Prostate gland (tissue), 2 donors: ENCODE data around the gene PSMD3. TPM values are rescaled to one million over a fixed set of nuclear protein-coding genes. Genes with fewer than 3 reads are reported as not detected.
A peak's percentile ranks its signal among the peaks of the same experiment; 100 is the strongest.

Experiments
- DNase-seq: peaks from one replicate; pipeline ENCODE4 v3.0.0-alpha.2; 2019; ENCODE audit warnings: low spot score
- H3K27ac ChIP-seq, 2 donors: fragments of 200-600 bp; sonication (generic); 2 replicates each; pipeline ENCODE4 v1.5.1; 2017 to 2019
- H3K27me3 ChIP-seq: fragments of 200-600 bp; sonication (generic); replicated peaks from 2 replicates; pipeline ENCODE4 v1.5.1; 2019; ENCODE audit not compliant: insufficient read depth
- H3K36me3 ChIP-seq, 2 donors: fragments of 200-600 bp; sonication (generic); 1 replicate in 1 of 2; 2 replicates in 1 of 2; pipeline versions ENCODE4 v1.5.1 to v1.8.1; 2017 to 2019
- H3K4me1 ChIP-seq: fragments of 200-600 bp; sonication (generic); replicated peaks from 2 replicates; pipeline ENCODE4 v1.5.1; 2019
- H3K4me3 ChIP-seq, 2 donors: fragments of 200-600 bp; sonication (generic); 2 replicates each; pipeline ENCODE4 v1.5.1; 2017 to 2019
- H3K9me3 ChIP-seq: fragments of 200-600 bp; sonication (generic); 2 replicates; pipeline ENCODE4 v1.5.1; 2017
- CTCF ChIP-seq, 4 experiments: fragments of 200-600 bp in 2 of 4; fragments of 450-650 bp in 2 of 4; sonication (generic) in 2 of 4; IDR thresholded peaks; 1 replicate in 3 of 4; 2 replicates in 1 of 4; pipeline ENCODE4 v1.5.1; 2016 to 2019; ENCODE audit warnings: antibody characterized with exemption in 4 of 4, mild to moderate bottlenecking in 2 of 4, moderate library complexity in 2 of 4
- POLR2A ChIP-seq: fragments of 450-650 bp; IDR thresholded peaks from one replicate; pipeline ENCODE4 v1.6.1; 2016; ENCODE audit warnings: antibody characterized with exemption, mild to moderate bottlenecking
- POLR2AphosphoS5 ChIP-seq: sonication (generic); formaldehyde crosslinking; IDR thresholded peaks from one replicate; pipeline ENCODE4 v1.6.1; 2017; ENCODE audit warnings: antibody characterized with exemption
- WGBS: methylation state at CpG from one replicate; pipeline ENCODE4 v1.1.5; 2018; 5-methylcytosine and 5-hydroxymethylcytosine counted together
- intact Hi-C: fragments of 100-400 bp; cut with DNase I; formaldehyde crosslinking; loops from one replicate; pipeline ENCODE4 v1.14.2; 2022
- total RNA-seq, 2 donors: library from RNA; depleted of rRNA; stranded (reverse); fragments of >200 nt; gene quantifications; one replicate each; pipeline ENCODE4 v1.1.0, GENCODE V29; 2016

The PSMD3 gene
- total RNA-seq, 2 donors from 2014 or later, result 96.4 to 116 TPM

- intact Hi-C loops, result no loop called here
These were observed 39.5 kb downstream of the PSMD3 start for GRCh38 chr17:40020146-40020545.

GRCh38 chr17:40021451-40021971 is 40.9 kb downstream of the PSMD3 start:
- no peak for TF ChIP-seq POLR2AphosphoS5
- intact Hi-C loops, result no loop called here
- no peak overlapping the region for H3K27ac ChIP-seq
- H3K36me3 ChIP-seq, result peaks cover 0 to 10% of the 10 kb centered on the region in 2 donors
- no peak for DNase-seq
- no peaks in the 10 kb centered on the region for H3K27me3 ChIP-seq
- 71% methylated on average over 9 of the region's 9 CpGs for WGBS
- no peaks in the 10 kb centered on the region for H3K9me3 ChIP-seq
- peaks cover 15% of the 10 kb centered on the region for H3K4me1 ChIP-seq
- H3K4me3 ChIP-seq, result no peak overlapping the region

More at GRCh38 chr17:40020146-40020545, 39.5 kb downstream of the PSMD3 start:
- no peak for DNase-seq
- no peak for TF ChIP-seq CTCF (IDR thresholded peaks at IDR 0.05)
- no peak for TF ChIP-seq POLR2A
- TF ChIP-seq POLR2AphosphoS5, result no peak
- Histone ChIP-seq H3K36me3 (peaks cover 0 to 10% of the 10 kb centered on the region in 2 donors), H3K9me3 (no peaks in the 10 kb centered on the region), H3K27me3 (no peaks in the 10 kb centered on the region), H3K4me1 (peaks cover 6% of the 10 kb centered on the region), H3K4me3 (no peak overlapping the region), H3K27ac (no peak overlapping the region)
- 91% methylated on average over 13 of the region's 13 CpGs for WGBS

- Histone ChIP-seq H3K27me3 (no peaks in the 10 kb centered on the region), H3K27ac (no peak overlapping the region), H3K36me3 (peaks cover 0 to 10% of the 10 kb centered on the region in 2 donors), H3K4me3 (no peak overlapping the region), H3K9me3 (no peaks in the 10 kb centered on the region), H3K4me1 (peaks cover 20% of the 10 kb centered on the region)
- intact Hi-C loops, result no loop called here
- DNase-seq, result no peak
- TF ChIP-seq POLR2A, result no peak
- no peak for TF ChIP-seq CTCF (IDR thresholded peaks at IDR 0.05)
- no peak for TF ChIP-seq POLR2AphosphoS5
- WGBS, result 92% methylated on average over 9 of the region's 9 CpGs
These were observed 41.9 kb downstream of the PSMD3 start for GRCh38 chr17:40022497-40022896.

- 44% methylated on average over 19 of the region's 19 CpGs for WGBS
- Histone ChIP-seq H3K27ac (peak overlapping the region in 1 of 2 donors; percentile 41), H3K4me3 (no peak overlapping the region), H3K9me3 (no peaks in the 10 kb centered on the region), H3K27me3 (no peaks in the 10 kb centered on the region), H3K4me1 (peaks cover 20% of the 10 kb centered on the region), H3K36me3 (peaks cover 0 to 10% of the 10 kb centered on the region in 2 donors)
- DNase-seq, result peak; percentile 33
- intact Hi-C loops, result no loop called here
- peak; percentile 4 for TF ChIP-seq POLR2AphosphoS5
- peak; percentile 49 for TF ChIP-seq POLR2A
- TF ChIP-seq CTCF (IDR thresholded peaks at IDR 0.05), result peak in 1 of 4 experiments; percentile 4
These were observed 42.4 kb downstream of the PSMD3 start for GRCh38 chr17:40022961-40023541.

GRCh38 chr17:40023590-40024292 is 43.1 kb downstream of the PSMD3 start:
- H3K4me1 ChIP-seq, result peaks cover 20% of the 10 kb centered on the region
- no peak for TF ChIP-seq POLR2AphosphoS5
- TF ChIP-seq POLR2A, result no peak
- no peak for TF ChIP-seq CTCF (IDR thresholded peaks at IDR 0.05)
- WGBS, result 55% methylated on average over 10 of the region's 10 CpGs
- no peaks in the 10 kb centered on the region for H3K27me3 ChIP-seq
- intact Hi-C loops, result no loop called here
- peak; percentile 36 for DNase-seq
- peak overlapping the region in 1 of 2 donors; percentile 41 for H3K27ac ChIP-seq
- no peaks in the 10 kb centered on the region for H3K9me3 ChIP-seq
- peaks cover 0 to 10% of the 10 kb centered on the region in 2 donors for H3K36me3 ChIP-seq
- no peak overlapping the region for H3K4me3 ChIP-seq
